Activated naive CD8-positive, alpha-beta T cell treated with anti-CD3 and anti-CD28 coated beads, Interleukin-2, amount 10 ng/mL, durations not matched to agents 7 days and 5 days (primary cell): ENCODE data around the gene GNAT3. TPM values are rescaled to one million over a fixed set of nuclear protein-coding genes. Genes with fewer than 3 reads are reported as not detected.

Experiments
- ATAC-seq: fragments of 150-1000 bp; cut with Tn5 transposase; one replicate; pipeline ENCODE4 v1.10.0; 2021; ENCODE audit warnings: low read depth, moderate library complexity
- POLR2A ChIA-PET: fragments of 350-600 bp; sonication (Branson Sonifier 250); formaldehyde crosslinking; loops from one replicate; lab custom pipeline; 2021; ENCODE audit warnings: antibody characterized with exemption; lab: Charles Lee
- DNase-seq: peaks from one replicate; pipeline ENCODE4 v3.0.0; 2021
- H3K27ac Mint-ChIP-seq: one replicate; pipeline ENCODE4 v1.8.0; 2022; ENCODE audit warnings: mild to moderate bottlenecking, mixed read lengths
- H3K27me3 Mint-ChIP-seq: one replicate; pipeline ENCODE4 v1.8.0; 2022; ENCODE audit warnings: mild to moderate bottlenecking, moderate library complexity, mixed read lengths
- H3K36me3 Mint-ChIP-seq: one replicate; pipeline ENCODE4 v1.8.0; 2021; ENCODE audit warnings: mild to moderate bottlenecking, mixed read lengths
- H3K4me1 Mint-ChIP-seq: one replicate; pipeline ENCODE4 v1.8.0; 2021; ENCODE audit warnings: mixed read lengths
- H3K4me3 Mint-ChIP-seq: one replicate; pipeline ENCODE4 v1.8.0; 2022; ENCODE audit warnings: mild to moderate bottlenecking, moderate library complexity, mixed read lengths
- H3K9me3 Mint-ChIP-seq: one replicate; pipeline ENCODE4 v1.8.0; 2021; ENCODE audit warnings: mixed read lengths
- total RNA-seq, 2 experiments: library from RNA; stranded (reverse); gene quantifications; one replicate each; pipeline ENCODE4 v1.2.3, GENCODE V29; 2021

GNAT3 gene
- total RNA-seq, 2 experiments from 2014 or later: not detected

DNA sequence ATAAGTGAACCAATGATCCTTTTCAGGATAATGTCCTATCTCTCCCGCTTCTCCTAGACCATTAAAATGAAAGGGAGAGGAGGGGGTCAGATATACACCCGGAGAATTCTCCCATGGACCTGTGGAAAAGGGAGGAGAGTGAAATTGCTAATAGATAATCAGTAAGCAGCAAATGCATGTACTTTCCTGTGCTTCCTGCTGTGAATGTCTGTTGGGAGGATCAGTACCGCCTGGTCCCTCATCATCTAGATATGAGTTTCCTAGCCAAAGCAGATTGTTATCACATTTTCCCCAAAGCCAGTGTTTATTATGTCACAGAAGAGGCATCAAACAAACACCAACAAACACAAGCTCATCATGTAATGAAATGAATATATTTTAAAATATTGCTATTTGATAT, 96.8 kb downstream of the GNAT3 start:
- Mint-ChIP-seq H3K9me3 (no peaks in the 10 kb centered on the region), H3K4me3 (no peak overlapping the region), H3K4me1 (no peaks in the 10 kb centered on the region), H3K27me3 (peaks cover 3% of the 10 kb centered on the region), H3K27ac (no peak overlapping the region), H3K36me3 (no peaks in the 10 kb centered on the region)
- ATAC-seq (no peak), DNase-seq (no peak)
- POLR2A ChIA-PET: no interaction called here

DNA sequence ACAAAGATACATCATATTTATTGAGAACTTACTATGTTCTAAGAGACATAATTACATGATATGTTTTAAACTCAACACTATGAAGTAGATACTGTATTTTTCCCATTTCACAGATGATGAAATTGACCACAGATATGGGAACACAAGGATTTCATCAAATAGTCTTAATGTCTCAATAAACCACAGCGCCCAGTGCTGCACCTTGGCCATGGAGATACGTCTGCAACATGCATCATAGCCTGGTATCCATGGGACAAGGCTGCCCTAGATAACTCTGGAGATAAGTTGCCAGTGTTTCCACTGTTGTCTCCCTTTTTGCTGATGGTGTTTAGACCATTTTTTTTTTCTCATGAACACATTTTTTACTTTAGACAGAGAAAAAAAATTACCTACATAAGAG, 97.5 kb downstream of the GNAT3 start:
- DNase-seq (no peak), ATAC-seq (no peak)
- Mint-ChIP-seq H3K36me3 (no peaks in the 10 kb centered on the region), H3K4me1 (no peaks in the 10 kb centered on the region), H3K27ac (no peak overlapping the region), H3K27me3 (peaks cover 3% of the 10 kb centered on the region), H3K9me3 (no peaks in the 10 kb centered on the region), H3K4me3 (no peak overlapping the region)
- POLR2A ChIA-PET: no interaction called here

GRCh38 chr7:80413383-80413945, 98.4 kb downstream of the GNAT3 start:
- H3K36me3 Mint-ChIP-seq: no peaks in the 10 kb centered on the region
- no peaks in the 10 kb centered on the region for H3K4me1 Mint-ChIP-seq
- DNase-seq (no peak), ATAC-seq (no peak)
- no peak overlapping the region for H3K4me3 Mint-ChIP-seq
- H3K27me3 Mint-ChIP-seq: peaks cover 3% of the 10 kb centered on the region
- H3K27ac Mint-ChIP-seq: no peak overlapping the region
- POLR2A ChIA-PET: no interaction called here
- H3K9me3 Mint-ChIP-seq: no peaks in the 10 kb centered on the region

GRCh38 chr7:80412842-80413241, 99.0 kb downstream of the GNAT3 start:
- POLR2A ChIA-PET: no interaction called here
- DNase-seq (no peak), ATAC-seq (no peak)
- H3K27ac Mint-ChIP-seq: no peak overlapping the region
- no peak overlapping the region for H3K4me3 Mint-ChIP-seq
- no peaks in the 10 kb centered on the region for H3K4me1 Mint-ChIP-seq
- H3K27me3 Mint-ChIP-seq: peaks cover 3% of the 10 kb centered on the region
- H3K36me3 Mint-ChIP-seq: no peaks in the 10 kb centered on the region
- no peaks in the 10 kb centered on the region for H3K9me3 Mint-ChIP-seq

- H3K4me3 Mint-ChIP-seq: no peak overlapping the region
- no peak for ATAC-seq
These were observed 100.2 kb downstream of the GNAT3 start for GRCh38 chr7:80411621-80412020.

DNA sequence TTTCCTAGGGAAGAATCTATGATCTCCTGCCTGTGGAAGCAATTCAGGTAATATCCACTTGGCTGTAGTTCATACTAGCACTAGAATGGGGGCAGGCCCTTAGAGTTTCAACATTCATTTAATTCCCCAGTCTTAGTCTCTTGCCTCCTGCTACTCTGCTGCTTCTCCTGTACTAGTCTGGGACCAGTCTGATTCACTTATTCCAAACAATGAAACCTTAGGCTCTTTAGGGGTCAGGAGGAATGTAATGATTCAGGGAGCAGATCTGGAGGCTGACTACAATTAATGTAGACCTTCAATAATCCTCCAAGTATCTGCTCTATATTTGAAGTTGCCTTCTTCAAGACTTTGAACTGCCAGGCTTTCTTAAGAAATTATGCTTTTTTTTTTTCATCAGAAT, 101.8 kb downstream of the GNAT3 start:
- no peak for ATAC-seq
- DNase-seq: no peak
- Mint-ChIP-seq H3K27me3 (peaks cover 3% of the 10 kb centered on the region), H3K4me1 (no peaks in the 10 kb centered on the region), H3K27ac (no peak overlapping the region), H3K9me3 (no peaks in the 10 kb centered on the region), H3K4me3 (no peak overlapping the region), H3K36me3 (no peaks in the 10 kb centered on the region)
- POLR2A ChIA-PET: no interaction called here

More at GRCh38 chr7:80411621-80412020, 100.2 kb downstream of the GNAT3 start:
- Mint-ChIP-seq H3K9me3 (no peaks in the 10 kb centered on the region), H3K27ac (no peak overlapping the region), H3K4me1 (no peaks in the 10 kb centered on the region), H3K36me3 (no peaks in the 10 kb centered on the region), H3K27me3 (peaks cover 3% of the 10 kb centered on the region)
- DNase-seq: no peak
- POLR2A ChIA-PET: interaction anchor here (0.6 kb wide), 1 partner anchor 512 kb away, joined by 6 read pairs; no protein-coding TSS in a partner anchor

Other genes with a start within 250 kb of the GNAT3 start
- 1 to 10 TPM; 6.4 to 6.8 TPM for gene CD36, start 126.6 kb upstream of the GNAT3 start, total RNA-seq